Liver (tissue), 9 donors: ENCODE measurements around the gene PGM1. TPM values are rescaled to one million over a fixed set of nuclear protein-coding genes. Genes with fewer than 3 reads are reported as not detected.

Source experiments
- DNase-seq: peaks from one replicate; pipeline ENCODE4 v3.0.0-alpha.2; 2017; ENCODE audit warnings: low spot score
- H3K27ac ChIP-seq, 2 donors: one replicate each; pipeline ENCODE4 v1.7.0; 2013; ENCODE audit warnings: inconsistent platforms in 2 of 2, low read length in 2 of 2, control low read depth in 1 of 2, low read depth in 1 of 2, mild to moderate bottlenecking in 1 of 2
- H3K27me3 ChIP-seq, 4 donors: one replicate each; pipeline versions ENCODE4 v1.6.1 to v1.7.0; 2013; ENCODE audit warnings: low read length in 3 of 4, inconsistent platforms in 1 of 4, mild to moderate bottlenecking in 1 of 4, moderate library complexity in 1 of 4; ENCODE audit not compliant: control insufficient read depth in 4 of 4, insufficient read depth in 4 of 4
- H3K36me3 ChIP-seq, 4 donors: one replicate each; pipeline versions ENCODE4 v1.6.1 to v1.7.0; 2013; ENCODE audit warnings: low read length in 3 of 4, mild to moderate bottlenecking in 3 of 4, low read depth in 1 of 4, moderate library complexity in 1 of 4; ENCODE audit not compliant: control insufficient read depth in 4 of 4, insufficient read depth in 3 of 4
- H3K4me1 ChIP-seq, 4 donors: one replicate each; pipeline versions ENCODE4 v1.6.1 to v1.7.0; 2013; ENCODE audit warnings: low read length in 3 of 4, mild to moderate bottlenecking in 3 of 4, moderate library complexity in 1 of 4; ENCODE audit not compliant: control insufficient read depth in 4 of 4, insufficient read depth in 4 of 4
- H3K4me3 ChIP-seq, 3 donors: one replicate each; pipeline versions ENCODE4 v1.6.1 to v1.7.0; 2013; ENCODE audit warnings: low read length in 3 of 3, control low read depth in 1 of 3, low read depth in 1 of 3, mild to moderate bottlenecking in 1 of 3
- H3K9ac ChIP-seq, 2 donors: one replicate each; pipeline ENCODE4 v1.7.0; 2013; ENCODE audit warnings: low read length in 2 of 2, mild to moderate bottlenecking in 2 of 2, moderate library complexity in 2 of 2, control low read depth in 1 of 2, low read depth in 1 of 2
- H3K9me3 ChIP-seq, 4 donors: one replicate each; pipeline versions ENCODE4 v1.6.1 to v1.7.0; 2013; ENCODE audit warnings: low read length in 3 of 4; ENCODE audit not compliant: control insufficient read depth in 4 of 4
- ATF3 ChIP-seq: IDR thresholded peaks from 2 replicates; pipeline ENCODE4 v1.6.1; 2016; ENCODE audit warnings: antibody characterized with exemption
- EGR1 ChIP-seq, 2 donors: IDR thresholded peaks; 2 replicates each; pipeline ENCODE4 v1.6.1; 2016 to 2018; ENCODE audit warnings: antibody characterized with exemption in 2 of 2, low read depth in 2 of 2
- FOXA1 ChIP-seq: IDR thresholded peaks from 2 replicates; pipeline ENCODE4 v1.6.1; 2016; ENCODE audit warnings: antibody characterized with exemption
- FOXA2 ChIP-seq: IDR thresholded peaks from 2 replicates; pipeline ENCODE4 v1.6.1; 2016; ENCODE audit warnings: antibody characterized with exemption
- GABPA ChIP-seq, 2 donors: IDR thresholded peaks in 1 of 2; conservative IDR thresholded peaks in 1 of 2; 2 replicates each; pipeline ENCODE4 v1.6.1; 2016; ENCODE audit warnings: antibody characterized with exemption in 2 of 2, mild to moderate bottlenecking in 1 of 2, moderate library complexity in 1 of 2
- HNF4A ChIP-seq, 2 donors: conservative IDR thresholded peaks; 2 replicates each; pipeline ENCODE4 v1.6.1; 2016; ENCODE audit warnings: antibody characterized with exemption in 2 of 2, mild to moderate bottlenecking in 2 of 2
- JUND ChIP-seq, 2 donors: IDR thresholded peaks; 2 replicates each; pipeline ENCODE4 v1.6.1; 2016; ENCODE audit warnings: antibody characterized with exemption in 2 of 2
- MAX ChIP-seq: IDR thresholded peaks from 2 replicates; pipeline ENCODE4 v1.6.1; 2016; ENCODE audit warnings: antibody characterized with exemption
- NR2F2 ChIP-seq: IDR thresholded peaks from 2 replicates; pipeline ENCODE4 v1.6.1; 2016; ENCODE audit warnings: antibody characterized with exemption
- REST ChIP-seq: IDR thresholded peaks from 2 replicates; pipeline ENCODE4 v1.6.1; 2016; ENCODE audit warnings: antibody characterized with exemption, mild to moderate bottlenecking
- RXRA ChIP-seq, 2 donors: IDR thresholded peaks; 2 replicates each; pipeline ENCODE4 v1.6.1; 2017 to 2018; ENCODE audit warnings: antibody characterized with exemption in 2 of 2, mild to moderate bottlenecking in 1 of 2
- TAF1 ChIP-seq: conservative IDR thresholded peaks from 2 replicates; pipeline ENCODE4 v1.6.1; 2016; ENCODE audit warnings: antibody characterized with exemption, mild to moderate bottlenecking
- YY1 ChIP-seq: IDR thresholded peaks from 2 replicates; pipeline ENCODE4 v1.6.1; 2016; ENCODE audit warnings: antibody characterized with exemption, mild to moderate bottlenecking
- ZBTB33 ChIP-seq: IDR thresholded peaks from 2 replicates; pipeline ENCODE4 v1.6.1; 2016; ENCODE audit warnings: antibody characterized with exemption
- polyA plus RNA-seq, 2 donors: library from polyadenylated mRNA; stranded (reverse) in 1 of 2; unstranded in 1 of 2; fragments of 200-250 nt in 1 of 2; fragments of >200 nt in 1 of 2; fragmentation: Nextera tagmentation in 1 of 2; extraction: Ambion mirVana in 1 of 2; gene quantifications; one replicate each; pipeline versions ENCODE4 v1.2.1 to v1.2.3, GENCODE V29; 2013 to 2015
- total RNA-seq, 2 donors: library from RNA; depleted of rRNA; stranded (reverse); fragments of >200 nt; gene quantifications; one replicate each; pipeline ENCODE4 v1.2.3, GENCODE V29; 2014
- donor health status: healthy.
- donor health status: healthy.
- donor health status: healthy.
- donor health status: healthy.
- donor health status: healthy.

PGM1 gene
- total and polyA plus RNA-seq, 4 donors, result 57.3 to 224 (median 120) TPM

- TF ChIP-seq ZBTB33 (no peak), ATF3 (no peak), EGR1 (IDR thresholded peaks at IDR 0.05; ENCODE audit: low read depth in 2 of 2) (no peak)
Measured at GRCh38 chr1:63617450-63617849, 24.2 kb downstream of the PGM1 start (continued).

GRCh38 chr1:63618011-63618410 lies 24.8 kb downstream of the PGM1 start:
- no peak for TF ChIP-seq RXRA (IDR thresholded peaks at IDR 0.05)
- no peak for TF ChIP-seq NR2F2
- TF ChIP-seq MAX, result no peak
- no peak for TF ChIP-seq EGR1 (IDR thresholded peaks at IDR 0.05; ENCODE audit: low read depth in 2 of 2)
- TF ChIP-seq FOXA2, result no peak
- no peak for TF ChIP-seq GABPA (IDR thresholded peaks at IDR 0.05 in 1 of 2, conservative IDR thresholded peaks at IDR 0.05 in 1 of 2)
- no peak for TF ChIP-seq ZBTB33
- TF ChIP-seq YY1, result no peak
- TF ChIP-seq FOXA1, result no peak
- no peak for TF ChIP-seq HNF4A (conservative IDR thresholded peaks at IDR 0.05)
- no peak for TF ChIP-seq REST
- no peak for TF ChIP-seq TAF1
- no peak for TF ChIP-seq JUND (IDR thresholded peaks at IDR 0.05)
- H3K36me3 ChIP-seq, result no peaks in the 10 kb centered on the region
- peaks cover 5 to 29% (median 24%) of the 10 kb centered on the region in 4 donors for H3K4me1 ChIP-seq
- H3K27me3 ChIP-seq, result no peaks in the 10 kb centered on the region
- H3K9ac ChIP-seq, result no peak overlapping the region
- H3K27ac ChIP-seq, result no peak overlapping the region
- no peak for DNase-seq
- H3K4me3 ChIP-seq, result no peak overlapping the region
- no peaks in the 10 kb centered on the region for H3K9me3 ChIP-seq
